Measurements from ENCODE around the gene NTRK2. TPM values are rescaled to one million over a fixed set of nuclear protein-coding genes. Genes with fewer than 3 reads are reported as not detected.

NTRK2 gene
- polyA plus RNA-seq, 1 experiment, result 2.0 TPM

DNA sequence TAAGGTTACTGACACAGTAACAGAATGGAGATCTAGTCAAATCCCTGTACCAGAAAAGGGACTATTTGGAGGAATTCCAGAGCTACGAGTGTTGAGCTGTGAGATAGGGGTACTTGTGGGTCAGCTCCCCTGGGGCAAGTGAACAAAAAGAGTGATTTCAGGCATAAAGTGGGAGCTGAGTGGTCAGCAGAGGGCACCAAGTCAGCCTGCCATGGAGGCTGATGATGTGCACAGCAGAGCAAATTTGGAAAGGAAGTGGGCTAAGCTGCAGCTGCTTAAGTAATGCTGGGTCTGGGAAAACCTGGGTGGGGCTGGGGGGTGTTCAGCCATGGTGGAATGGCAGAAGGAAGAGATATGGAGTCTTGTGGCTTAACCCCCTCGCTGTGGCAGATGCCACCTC is 327.9 kb downstream of the NTRK2 start:
- H3K27me3 ChIP-seq (ENCODE audit: control insufficient read depth, insufficient read depth, low read length), result no peaks in the 10 kb centered on the region
- H3K4me3 ChIP-seq (ENCODE audit: low read depth, low read length), result no peak overlapping the region
- POLR2A ChIA-PET, result no interaction called here
- CTCF ChIA-PET, result interaction anchor here (0.7 kb wide), 1 partner anchor 9 kb away, joined by 3 read pairs; no protein-coding TSS in a partner anchor
- DNase-seq (ENCODE audit: low read depth), result no peak
- TF ChIP-seq, protein P1, sequence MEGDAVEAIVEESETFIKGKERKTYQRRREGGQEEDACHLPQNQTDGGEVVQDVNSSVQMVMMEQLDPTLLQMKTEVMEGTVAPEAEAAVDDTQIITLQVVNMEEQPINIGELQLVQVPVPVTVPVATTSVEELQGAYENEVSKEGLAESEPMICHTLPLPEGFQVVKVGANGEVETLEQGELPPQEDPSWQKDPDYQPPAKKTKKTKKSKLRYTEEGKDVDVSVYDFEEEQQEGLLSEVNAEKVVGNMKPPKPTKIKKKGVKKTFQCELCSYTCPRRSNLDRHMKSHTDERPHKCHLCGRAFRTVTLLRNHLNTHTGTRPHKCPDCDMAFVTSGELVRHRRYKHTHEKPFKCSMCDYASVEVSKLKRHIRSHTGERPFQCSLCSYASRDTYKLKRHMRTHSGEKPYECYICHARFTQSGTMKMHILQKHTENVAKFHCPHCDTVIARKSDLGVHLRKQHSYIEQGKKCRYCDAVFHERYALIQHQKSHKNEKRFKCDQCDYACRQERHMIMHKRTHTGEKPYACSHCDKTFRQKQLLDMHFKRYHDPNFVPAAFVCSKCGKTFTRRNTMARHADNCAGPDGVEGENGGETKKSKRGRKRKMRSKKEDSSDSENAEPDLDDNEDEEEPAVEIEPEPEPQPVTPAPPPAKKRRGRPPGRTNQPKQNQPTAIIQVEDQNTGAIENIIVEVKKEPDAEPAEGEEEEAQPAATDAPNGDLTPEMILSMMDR (IDR thresholded peaks at IDR 0.05; ENCODE audit: insufficient read depth, low read depth, low read length), result no peak
- no peaks in the 10 kb centered on the region for H3K36me3 ChIP-seq (ENCODE audit: control insufficient read depth, insufficient read depth, low read length)

DNA sequence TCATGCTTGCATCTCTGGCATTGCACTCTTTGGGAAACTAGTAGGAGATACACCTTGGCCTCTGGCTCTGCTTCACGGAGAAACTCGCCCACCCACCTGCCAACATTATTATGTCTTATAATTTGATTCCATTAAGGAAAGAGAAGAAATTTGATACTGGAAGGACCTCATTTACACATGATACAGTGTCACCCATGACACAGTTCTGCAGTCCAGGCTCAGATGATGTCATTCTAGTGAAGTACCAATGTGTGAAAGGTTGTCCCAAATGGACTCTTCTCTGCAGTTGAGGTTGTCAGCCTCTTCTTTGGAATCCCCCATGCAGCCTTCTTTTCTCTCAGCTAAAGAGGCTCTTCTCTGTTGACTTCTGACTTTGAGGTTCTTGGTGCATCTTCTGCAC is 329.1 kb downstream of the NTRK2 start:
- Histone ChIP-seq H3K27me3 (ENCODE audit: control insufficient read depth, insufficient read depth, low read length) (no peaks in the 10 kb centered on the region), H3K36me3 (ENCODE audit: control insufficient read depth, insufficient read depth, low read length) (no peaks in the 10 kb centered on the region), H3K4me3 (ENCODE audit: low read depth, low read length) (no peak overlapping the region)
- POLR2A ChIA-PET, result no interaction called here
- DNase-seq (ENCODE audit: low read depth), result no peak
- TF ChIP-seq, protein P1 (IDR thresholded peaks at IDR 0.05; ENCODE audit: insufficient read depth, low read depth, low read length), result no peak
- CTCF ChIA-PET, result no interaction called here

GRCh38 chr9:84999788-85000187 is 330.3 kb downstream of the NTRK2 start:
- Histone ChIP-seq H3K27me3 (ENCODE audit: control insufficient read depth, insufficient read depth, low read length) (no peaks in the 10 kb centered on the region), H3K4me3 (ENCODE audit: low read depth, low read length) (no peak overlapping the region), H3K36me3 (ENCODE audit: control insufficient read depth, insufficient read depth, low read length) (no peaks in the 10 kb centered on the region)
- TF ChIP-seq, protein P1 (IDR thresholded peaks at IDR 0.05; ENCODE audit: insufficient read depth, low read depth, low read length), result no peak
- CTCF ChIA-PET, result no interaction called here
- DNase-seq (ENCODE audit: low read depth), result no peak
- POLR2A ChIA-PET, result no interaction called here

- POLR2A ChIA-PET, result no interaction called here
- no peak for DNase-seq (ENCODE audit: low read depth)
- TF ChIP-seq, protein P1 (IDR thresholded peaks at IDR 0.05; ENCODE audit: insufficient read depth, low read depth, low read length), result no peak
- CTCF ChIA-PET, result no interaction called here
- Histone ChIP-seq H3K4me3 (ENCODE audit: low read depth, low read length) (no peak overlapping the region), H3K36me3 (ENCODE audit: control insufficient read depth, insufficient read depth, low read length) (no peaks in the 10 kb centered on the region), H3K27me3 (ENCODE audit: control insufficient read depth, insufficient read depth, low read length) (no peaks in the 10 kb centered on the region)
Measured at GRCh38 chr9:85001925-85002324, 332.4 kb downstream of the NTRK2 start.

DNA sequence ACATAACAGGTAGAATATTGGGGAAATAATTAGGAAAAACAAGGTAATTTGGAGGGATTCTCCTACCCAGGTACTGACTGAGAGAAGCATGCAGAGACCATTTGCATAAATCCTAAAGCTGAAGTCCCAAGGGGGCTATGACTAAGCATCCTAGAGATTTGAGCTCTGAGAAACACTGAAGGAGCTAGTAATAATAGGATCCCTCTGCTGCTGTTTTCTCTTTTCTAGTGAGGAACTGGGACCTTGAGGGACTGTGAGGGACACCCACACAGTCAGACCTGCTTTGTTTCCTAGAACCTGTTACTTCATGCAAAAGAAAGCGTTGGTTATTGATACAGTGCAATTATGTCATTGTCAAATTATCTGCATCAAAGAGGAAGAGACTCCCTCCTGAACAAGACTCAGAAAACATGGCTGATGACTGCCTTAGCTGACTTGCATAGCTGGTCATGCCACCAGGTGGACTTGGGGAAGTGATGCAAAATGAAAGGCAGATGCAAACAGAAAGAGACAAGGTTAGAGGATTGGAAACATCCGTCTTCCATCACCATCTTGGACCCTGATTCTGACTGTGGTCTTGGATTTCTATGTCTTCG is 335.4 kb downstream of the NTRK2 start:
- Histone ChIP-seq H3K4me3 (ENCODE audit: low read depth, low read length) (no peak overlapping the region), H3K36me3 (ENCODE audit: control insufficient read depth, insufficient read depth, low read length) (no peaks in the 10 kb centered on the region), H3K27me3 (ENCODE audit: control insufficient read depth, insufficient read depth, low read length) (no peaks in the 10 kb centered on the region)
- no peak for DNase-seq (ENCODE audit: low read depth)
- TF ChIP-seq, protein P1 (IDR thresholded peaks at IDR 0.05; ENCODE audit: insufficient read depth, low read depth, low read length), result no peak
- ChIA-PET CTCF (no interaction called here), POLR2A (no interaction called here)
